ENCODE data around the gene PKD1L1. TPM values are rescaled to one million over a fixed set of nuclear protein-coding genes. Genes with fewer than 3 reads are reported as not detected.

PKD1L1 gene
- total RNA-seq, 6 donors from 2014 or later: 0.46 to 4.8 (median 0.75) TPM

- 91 to 96% methylated on average over 6 of the region's 7 CpGs for WGBS, 2 donors
- peak in 1 of 2 donors; percentile 52 for DNase-seq
- H3K36me3 ChIP-seq: no peaks in the 10 kb centered on the region
- H3K27me3 ChIP-seq: no peaks in the 10 kb centered on the region
- H3K4me3 ChIP-seq: no peak overlapping the region
- peaks cover 22 to 34% (median 27%) of the 10 kb centered on the region in 4 donors for H3K4me1 ChIP-seq
- TF ChIP-seq POLR2A (IDR thresholded peaks at IDR 0.05) (no peak), POLR2AphosphoS5 (IDR thresholded peaks at IDR 0.05) (no peak), EP300 (IDR thresholded peaks at IDR 0.05) (no peak)
- TF ChIP-seq, protein P1, sequence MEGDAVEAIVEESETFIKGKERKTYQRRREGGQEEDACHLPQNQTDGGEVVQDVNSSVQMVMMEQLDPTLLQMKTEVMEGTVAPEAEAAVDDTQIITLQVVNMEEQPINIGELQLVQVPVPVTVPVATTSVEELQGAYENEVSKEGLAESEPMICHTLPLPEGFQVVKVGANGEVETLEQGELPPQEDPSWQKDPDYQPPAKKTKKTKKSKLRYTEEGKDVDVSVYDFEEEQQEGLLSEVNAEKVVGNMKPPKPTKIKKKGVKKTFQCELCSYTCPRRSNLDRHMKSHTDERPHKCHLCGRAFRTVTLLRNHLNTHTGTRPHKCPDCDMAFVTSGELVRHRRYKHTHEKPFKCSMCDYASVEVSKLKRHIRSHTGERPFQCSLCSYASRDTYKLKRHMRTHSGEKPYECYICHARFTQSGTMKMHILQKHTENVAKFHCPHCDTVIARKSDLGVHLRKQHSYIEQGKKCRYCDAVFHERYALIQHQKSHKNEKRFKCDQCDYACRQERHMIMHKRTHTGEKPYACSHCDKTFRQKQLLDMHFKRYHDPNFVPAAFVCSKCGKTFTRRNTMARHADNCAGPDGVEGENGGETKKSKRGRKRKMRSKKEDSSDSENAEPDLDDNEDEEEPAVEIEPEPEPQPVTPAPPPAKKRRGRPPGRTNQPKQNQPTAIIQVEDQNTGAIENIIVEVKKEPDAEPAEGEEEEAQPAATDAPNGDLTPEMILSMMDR (IDR thresholded peaks at IDR 0.05): no peak
- H3K9me3 ChIP-seq: no peaks in the 10 kb centered on the region
- ATAC-seq (ENCODE audit: low FRiP score in 2 of 2): no peak
- H3K27ac ChIP-seq: peak overlapping the region; percentile 11 to 91 (median 84)
Observed at GRCh38 chr7:47939425-47940036, 8.7 kb downstream of the PKD1L1 start.

DNA sequence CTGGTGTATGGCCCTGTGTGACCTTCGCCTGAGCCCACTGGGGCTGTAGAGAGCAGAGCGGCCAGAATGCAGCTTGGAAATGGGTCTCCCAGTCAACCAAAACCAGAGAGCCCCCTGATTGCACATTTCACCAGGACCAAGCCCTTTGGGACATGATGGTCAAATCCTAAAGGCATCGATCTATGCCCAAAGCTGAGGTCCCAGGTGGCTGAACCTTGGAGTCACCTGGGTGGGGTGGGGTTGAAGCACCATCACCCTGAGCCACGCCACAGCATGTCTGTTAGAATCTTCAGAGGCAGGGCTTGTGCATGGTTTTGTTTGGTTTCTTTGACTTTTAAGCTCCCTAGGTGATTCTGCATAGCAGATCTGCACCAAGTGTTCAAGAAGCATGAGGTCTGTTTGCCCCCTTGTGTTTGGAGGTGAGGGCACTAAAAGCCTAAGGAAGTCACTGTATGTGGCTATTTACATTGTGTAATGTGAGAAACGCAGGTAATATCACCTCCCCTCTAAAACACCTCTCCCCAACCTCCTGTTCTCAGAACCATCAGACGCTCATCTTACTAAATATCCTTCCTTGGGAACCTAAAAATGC, 9.6 kb downstream of the PKD1L1 start:
- 92% methylated on average over 6 of the region's 6 CpGs for WGBS, 2 donors
- H3K4me3 ChIP-seq: no peak overlapping the region
- H3K27ac ChIP-seq: no peak overlapping the region
- H3K36me3 ChIP-seq: no peaks in the 10 kb centered on the region
- H3K9me3 ChIP-seq: no peaks in the 10 kb centered on the region
- ATAC-seq (ENCODE audit: low FRiP score in 2 of 2) (no peak), DNase-seq (no peak)
- H3K4me1 ChIP-seq: peaks cover 22 to 34% (median 27%) of the 10 kb centered on the region in 4 donors
- no peaks in the 10 kb centered on the region for H3K27me3 ChIP-seq
- TF ChIP-seq, protein P1 (IDR thresholded peaks at IDR 0.05): no peak
- TF ChIP-seq EP300 (IDR thresholded peaks at IDR 0.05): no peak

GRCh38 chr7:47937711-47938573, 10.3 kb downstream of the PKD1L1 start:
- DNase-seq (no peak), ATAC-seq (ENCODE audit: low FRiP score in 2 of 2) (no peak)
- TF ChIP-seq EP300 (IDR thresholded peaks at IDR 0.05): no peak
- no peak for TF ChIP-seq POLR2AphosphoS5 (IDR thresholded peaks at IDR 0.05)
- TF ChIP-seq, protein P1 (IDR thresholded peaks at IDR 0.05): no peak
- TF ChIP-seq POLR2A (IDR thresholded peaks at IDR 0.05): no peak
- Histone ChIP-seq H3K27me3 (no peaks in the 10 kb centered on the region), H3K4me3 (no peak overlapping the region), H3K9me3 (no peaks in the 10 kb centered on the region), H3K36me3 (no peaks in the 10 kb centered on the region), H3K27ac (no peak overlapping the region), H3K4me1 (peaks cover 22 to 34% (median 27%) of the 10 kb centered on the region in 4 donors)
- WGBS, 2 donors: 82 to 89% methylated on average over 5 to 10 of the region's 11 CpGs

DNA sequence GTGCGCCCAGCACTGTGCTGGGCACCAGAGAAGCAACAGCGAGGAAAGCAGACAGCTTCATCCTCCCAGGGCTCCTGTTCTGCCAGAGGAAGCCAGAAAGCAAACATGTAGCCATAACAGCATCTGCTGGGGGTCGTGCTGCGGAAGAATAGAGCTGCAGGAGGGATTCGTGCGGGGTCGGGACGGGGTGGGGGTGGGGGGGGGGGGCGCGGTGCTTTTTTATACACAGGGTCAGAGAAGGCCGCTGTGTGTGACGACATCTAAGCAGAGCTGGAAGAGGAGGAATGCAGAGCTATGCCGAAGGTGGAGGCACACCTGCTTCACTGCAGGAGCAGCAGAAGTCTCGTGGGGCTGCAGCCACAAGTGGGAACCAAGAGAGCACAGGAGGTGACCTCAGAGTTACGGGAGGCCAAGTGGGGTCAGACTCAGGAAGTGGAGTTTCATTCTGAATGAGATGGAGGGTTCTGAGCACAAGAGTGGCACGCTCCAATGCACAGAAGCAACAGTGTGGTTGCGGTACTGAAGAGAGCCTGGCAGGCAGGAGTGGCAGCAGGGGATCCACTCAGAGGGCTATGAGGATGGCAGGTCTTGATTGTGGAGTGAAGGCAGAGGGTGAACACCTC, 11.1 kb downstream of the PKD1L1 start:
- Histone ChIP-seq H3K27me3 (no peaks in the 10 kb centered on the region), H3K4me1 (peaks cover 19 to 29% (median 23%) of the 10 kb centered on the region in 4 donors), H3K4me3 (no peak overlapping the region), H3K27ac (no peak overlapping the region), H3K9me3 (no peaks in the 10 kb centered on the region), H3K36me3 (no peaks in the 10 kb centered on the region)
- ATAC-seq (ENCODE audit: low FRiP score in 2 of 2) (no peak), DNase-seq (no peak)
- TF ChIP-seq POLR2A (IDR thresholded peaks at IDR 0.05) (no peak), POLR2AphosphoS5 (IDR thresholded peaks at IDR 0.05) (no peak), EP300 (IDR thresholded peaks at IDR 0.05) (no peak)
- TF ChIP-seq, protein P1 (IDR thresholded peaks at IDR 0.05): no peak
- WGBS, 2 donors: 73 to 88% methylated on average over 16 to 17 of the region's 17 CpGs
